Measurements from ENCODE around the gene ADAM10.

Gene ADAM10

GRCh38 chr15:58755956-58756355 is 6.4 kb upstream of the ADAM10 start:
- DNase-seq: no peak

GRCh38 chr15:58755350-58755749 is 5.8 kb upstream of the ADAM10 start:
- DNase-seq: no peak

- DNase-seq: no peak
Measured at GRCh38 chr15:58752716-58753115, 3.2 kb upstream of the ADAM10 start.

- DNase-seq: peak; percentile 14 to 44 (median 22)
Measured at GRCh38 chr15:58748852-58749531, 515 bp downstream of the ADAM10 start.

- DNase-seq: peak in 2 of 5 donors; percentile 32 to 64
Measured at GRCh38 chr15:58748040-58748851, 1.3 kb downstream of the ADAM10 start.

GRCh38 chr15:58746174-58746573 is 3.3 kb downstream of the ADAM10 start:
- DNase-seq: no peak

- no peak for DNase-seq
Measured at GRCh38 chr15:58742819-58743502, 6.5 kb downstream of the ADAM10 start.

GRCh38 chr15:58742022-58742813 is 7.3 kb downstream of the ADAM10 start:
- DNase-seq: no peak

- DNase-seq: no peak
Measured at GRCh38 chr15:58741032-58741431, 8.5 kb downstream of the ADAM10 start.

GRCh38 chr15:58740436-58740835 is 9.1 kb downstream of the ADAM10 start:
- no peak for DNase-seq

- no peak for DNase-seq
Measured at GRCh38 chr15:58738046-58738707, 11.3 kb downstream of the ADAM10 start.

- no peak for DNase-seq
Measured at GRCh38 chr15:58737298-58737697, 12.2 kb downstream of the ADAM10 start.

- DNase-seq: no peak
Measured at GRCh38 chr15:58736018-58736643, 13.4 kb downstream of the ADAM10 start.

GRCh38 chr15:58734859-58735258 is 14.6 kb downstream of the ADAM10 start:
- no peak for DNase-seq

GRCh38 chr15:58732625-58733363 is 16.7 kb downstream of the ADAM10 start:
- DNase-seq: no peak

GRCh38 chr15:58731756-58732535 is 17.6 kb downstream of the ADAM10 start:
- no peak for DNase-seq

GRCh38 chr15:58726867-58727266 is 22.6 kb downstream of the ADAM10 start:
- DNase-seq: no peak

GRCh38 chr15:58724466-58724865 is 25.0 kb downstream of the ADAM10 start:
- no peak for DNase-seq

GRCh38 chr15:58717357-58717756 is 32.1 kb downstream of the ADAM10 start:
- DNase-seq: no peak

- no peak for DNase-seq
Measured at GRCh38 chr15:58716027-58716426, 33.5 kb downstream of the ADAM10 start.

Data from T-helper 1 cell (primary cell).